ENCODE results near the gene IGSF1.

DNA sequence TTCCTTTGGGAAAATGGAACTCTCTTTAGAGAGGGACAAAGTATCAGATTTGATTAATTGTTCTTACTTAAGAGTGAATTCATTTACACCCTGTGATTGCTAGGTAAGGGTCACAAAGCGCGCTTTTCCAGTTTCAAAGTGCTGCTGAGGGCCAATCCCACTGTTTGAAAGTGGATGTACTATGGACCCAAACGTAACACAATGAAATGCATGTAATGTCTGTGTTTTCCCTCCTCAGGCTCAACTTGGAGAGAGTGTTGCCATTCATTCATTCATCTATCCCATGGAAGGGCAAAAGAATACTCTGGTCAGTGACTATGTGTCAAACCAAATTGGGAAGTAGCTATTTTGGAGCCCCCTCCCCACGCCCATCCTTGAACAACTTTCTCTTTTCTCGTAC is 16.1 kb downstream of the IGSF1 start:
- no peak for TF ChIP-seq CTCF (IDR thresholded peaks at IDR 0.05; ENCODE audit: low read depth, low read length)
- TF ChIP-seq EZH2phosphoT487 (IDR thresholded peaks at IDR 0.05; ENCODE audit: low read depth): no peak
